Fibroblast of gingiva (primary cell): Measurements from ENCODE around the gene POLR3K.
"Not testable (repeated sequence)": the region's sequence is repeated elsewhere in the genome, so short reads cannot be mapped to it uniquely, and the experiment has no call there.

Experiments used
- DNase-seq: peaks from one replicate; pipeline ENCODE4 v3.0.0-alpha.2; 2011; ENCODE audit warnings: low read depth

Gene POLR3K

DNA sequence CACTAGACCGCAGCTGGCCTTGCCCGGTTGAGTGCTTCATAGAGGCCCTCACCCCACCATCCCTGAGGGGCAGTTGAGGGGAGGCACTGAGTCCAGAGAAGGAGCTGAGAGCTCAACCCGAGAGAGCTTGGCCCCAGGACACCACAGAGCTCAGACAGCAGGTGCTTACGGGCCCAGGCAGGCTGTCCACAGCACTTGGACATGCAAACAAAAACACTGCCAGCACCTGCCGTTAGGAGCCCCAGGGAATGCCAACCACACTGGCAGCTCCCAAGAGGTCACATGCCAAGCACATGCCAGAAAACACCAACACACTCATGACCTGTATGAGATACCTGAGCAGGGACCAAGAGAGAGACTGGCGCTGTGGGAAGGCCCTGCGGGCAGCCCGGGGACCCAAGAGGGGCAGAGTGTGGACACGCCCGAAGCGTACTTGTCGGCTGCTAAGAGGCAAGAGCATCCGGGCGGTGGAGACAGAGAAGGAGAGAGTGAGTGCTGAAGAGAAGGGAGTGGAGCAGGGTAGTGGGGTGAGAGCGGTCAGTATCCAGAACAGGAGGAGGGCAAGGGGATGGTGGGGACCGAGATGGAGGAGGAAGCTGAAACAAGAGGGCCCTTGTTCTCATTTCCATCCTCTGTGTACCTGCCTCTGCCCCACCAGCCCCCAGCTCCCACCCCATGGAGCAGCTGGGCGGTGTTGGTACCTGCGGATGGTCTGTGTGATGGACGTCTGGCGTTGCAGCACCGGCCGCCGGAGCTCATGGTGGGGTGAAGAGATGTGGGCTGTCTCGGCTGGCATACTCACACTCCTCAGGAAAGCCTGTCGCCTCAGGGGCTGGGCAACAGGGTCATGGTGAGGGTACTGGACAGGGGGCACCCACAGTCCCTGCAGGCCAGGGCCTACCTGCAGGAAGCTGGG lies 10.8 kb upstream of the POLR3K start:
- no peak for DNase-seq

DNA sequence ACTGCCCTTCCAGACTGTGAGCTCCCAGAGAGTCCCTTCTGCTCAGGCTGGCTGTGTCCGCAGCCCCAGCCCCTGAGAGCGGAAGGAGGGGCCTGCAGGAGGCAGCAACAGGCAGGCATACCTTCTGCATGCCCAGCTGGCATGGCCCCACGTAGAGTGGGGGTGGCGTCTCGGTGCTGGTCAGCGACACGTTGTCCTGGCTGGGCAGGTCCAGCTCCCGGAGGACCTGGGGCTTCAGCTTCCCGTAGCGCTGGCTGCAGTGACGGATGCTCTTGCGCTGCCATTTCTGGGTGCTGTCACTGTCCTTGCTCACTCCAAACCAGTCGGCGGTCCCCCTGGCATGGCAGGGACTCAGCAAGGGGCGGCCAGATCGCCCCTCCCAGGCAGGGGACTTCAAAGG lies 10.1 kb upstream of the POLR3K start:
- DNase-seq: no peak

DNA sequence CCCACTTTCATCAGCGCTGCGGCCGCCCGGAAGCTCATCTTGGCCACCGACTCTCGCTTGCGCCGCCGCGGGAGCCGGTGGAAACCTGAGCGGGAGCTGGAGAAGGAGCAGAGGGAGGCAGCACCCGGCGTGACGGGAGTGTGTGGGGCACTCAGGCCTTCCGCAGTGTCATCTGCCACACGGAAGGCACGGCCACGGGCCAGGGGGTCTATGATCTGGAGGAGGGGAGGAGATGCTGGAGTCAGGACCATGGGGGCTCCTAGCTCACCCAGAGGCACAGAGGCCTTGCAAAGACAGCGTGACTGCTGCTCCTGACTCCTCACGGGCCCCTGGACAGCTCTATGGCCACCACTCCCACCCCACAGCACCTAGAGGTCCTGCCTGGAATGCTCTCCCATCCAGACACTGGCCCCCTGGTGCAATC lies 9.6 kb upstream of the POLR3K start:
- no peak for DNase-seq

DNA sequence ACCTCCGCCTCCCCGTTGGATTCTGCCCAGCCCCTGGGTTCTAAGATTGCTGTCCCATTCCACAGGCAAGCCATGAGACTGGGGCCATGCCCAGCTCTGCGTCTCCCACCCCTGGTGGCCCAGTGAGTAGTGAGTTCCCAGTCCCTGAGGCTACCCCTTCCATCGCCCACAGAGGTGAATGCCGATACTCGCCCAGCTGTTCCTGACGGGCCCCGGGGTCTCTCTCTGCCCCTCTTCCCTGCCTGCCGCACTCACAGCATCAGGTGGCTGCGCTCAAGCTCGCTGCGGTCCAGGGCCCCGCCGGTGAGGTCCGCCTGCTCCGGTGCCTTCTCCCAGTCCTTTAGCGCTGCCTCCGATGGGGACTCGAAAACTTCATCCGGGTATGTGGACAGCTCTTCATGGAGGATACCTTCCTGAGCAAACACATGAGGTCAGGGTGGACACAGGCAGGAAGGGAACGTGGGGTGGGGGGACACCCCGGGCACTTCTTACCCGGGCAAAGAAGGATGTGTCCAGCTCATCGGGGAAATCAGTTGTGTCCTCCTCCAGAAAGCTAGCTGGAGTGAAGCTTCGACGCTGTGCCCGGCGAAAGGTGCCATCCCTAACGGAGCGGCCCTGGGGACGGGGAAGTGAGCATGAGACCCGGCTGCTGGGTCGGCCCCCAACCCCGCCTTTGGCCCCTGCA lies 9.0 kb upstream of the POLR3K start:
- DNase-seq: no peak

DNA sequence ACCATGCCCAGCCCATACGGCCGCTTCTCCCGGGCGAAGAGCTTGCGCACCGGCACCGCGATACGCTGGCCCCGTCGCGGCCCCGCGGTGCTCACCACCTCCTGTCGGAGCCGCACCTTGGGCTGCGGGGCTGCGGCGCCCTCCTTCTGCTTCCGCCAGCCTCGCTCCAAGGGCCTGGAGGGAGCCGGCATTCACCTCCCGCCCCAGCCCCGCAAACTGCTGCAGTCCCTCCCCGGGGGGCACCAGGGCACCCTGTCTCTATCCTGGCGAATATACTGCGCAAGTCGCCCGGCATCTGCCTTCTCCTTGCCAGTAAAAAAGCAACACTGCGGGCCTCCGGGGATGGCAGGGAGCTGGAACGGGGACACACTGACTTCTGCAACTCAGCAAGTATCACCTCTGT lies 8.5 kb upstream of the POLR3K start:
- DNase-seq: no peak

DNA sequence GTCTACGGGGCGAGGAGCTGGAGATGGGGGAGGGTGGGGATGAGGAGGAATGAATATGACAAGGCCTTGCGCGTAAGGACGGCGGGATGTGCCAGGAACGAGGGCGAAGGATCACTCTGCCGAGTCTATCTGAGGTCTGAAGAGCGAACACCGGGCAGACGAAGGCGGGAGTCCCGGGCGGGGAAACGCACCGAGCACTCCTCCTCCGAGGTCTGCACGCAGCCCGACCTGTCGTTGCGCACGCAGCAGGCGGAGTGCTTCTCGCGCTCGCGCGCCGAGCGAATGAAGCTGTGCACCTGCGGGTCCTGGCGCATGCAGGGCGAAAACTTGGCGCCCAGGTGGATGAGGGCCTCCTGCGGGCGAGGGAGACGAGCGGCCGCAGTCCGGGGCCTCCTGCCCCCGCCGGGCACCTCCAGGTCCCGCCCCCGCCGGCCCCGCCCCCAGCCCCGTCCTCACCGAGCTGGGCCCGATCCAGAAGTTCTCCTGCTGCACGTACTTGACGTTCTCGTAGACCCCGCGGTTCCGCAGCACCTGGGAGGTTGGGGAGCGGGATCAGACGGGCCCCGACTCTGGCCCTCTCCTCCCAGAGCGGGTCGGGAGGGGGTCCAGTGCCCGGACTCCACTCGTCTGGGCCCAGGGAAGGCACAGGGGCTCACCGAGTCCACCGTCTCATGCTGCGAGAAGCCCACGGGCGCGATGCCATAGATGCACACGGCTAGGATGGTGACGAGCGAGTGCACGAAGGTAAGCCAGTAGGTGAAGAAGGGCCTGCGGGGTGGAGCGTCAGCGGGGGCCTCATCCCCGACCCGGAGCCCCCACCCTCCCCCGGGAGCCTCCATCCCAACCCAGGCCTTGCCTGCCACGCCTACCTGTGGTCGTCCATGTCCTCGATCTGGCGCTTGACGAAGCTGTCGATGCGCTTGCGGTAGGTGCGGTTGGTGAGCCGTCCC lies 7.8 kb upstream of the POLR3K start:
- no peak for DNase-seq

DNA sequence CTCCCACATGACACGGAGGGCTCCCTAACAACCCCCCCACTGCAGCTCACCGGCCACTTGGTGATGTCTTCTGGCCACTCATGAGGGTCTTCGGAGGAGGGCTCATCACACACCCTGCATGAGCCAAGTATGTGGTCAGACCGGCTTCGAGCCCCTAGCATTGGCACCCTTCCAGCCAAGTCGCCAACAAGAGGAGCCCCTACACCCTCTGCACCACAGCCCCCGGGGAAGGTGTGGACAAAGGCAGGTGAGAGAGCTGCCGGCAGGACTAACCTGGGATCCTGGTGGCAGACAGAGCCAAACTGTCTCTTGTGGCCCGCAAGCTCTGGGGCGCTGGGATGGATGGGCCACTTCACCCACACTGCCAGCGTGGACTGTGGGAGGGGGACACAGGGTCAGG lies 6.8 kb upstream of the POLR3K start:
- DNase-seq: no peak

DNA sequence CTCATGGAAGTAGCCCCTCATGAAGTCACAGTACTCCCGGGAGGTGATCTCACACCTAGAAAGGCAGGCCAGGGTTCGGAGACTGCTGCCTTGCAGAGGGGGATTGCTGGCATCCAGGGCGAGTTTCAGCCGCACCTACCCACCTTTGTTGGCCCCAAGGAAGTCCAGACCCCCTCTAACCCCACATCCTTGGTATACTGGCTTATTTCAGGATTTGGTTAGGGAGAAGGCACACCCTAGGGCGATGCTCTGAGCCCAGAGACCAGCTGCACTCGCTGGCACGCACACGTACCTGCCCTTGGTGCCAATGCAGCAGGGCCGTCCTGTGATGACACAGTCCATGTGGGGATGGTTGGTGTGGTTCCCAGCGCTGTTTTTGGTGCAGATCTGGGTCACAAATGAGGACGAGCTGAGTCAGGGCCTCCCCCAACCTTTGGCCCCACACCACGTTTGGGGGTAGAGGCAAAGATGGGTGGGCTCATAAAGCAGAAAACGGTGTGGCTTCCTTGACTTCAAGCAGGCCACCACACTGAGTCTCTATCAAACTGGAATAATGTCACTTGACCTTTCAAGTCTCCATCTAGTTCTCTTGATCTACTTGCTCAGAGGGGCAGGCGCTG lies 6.1 kb upstream of the POLR3K start:
- DNase-seq: no peak

DNA sequence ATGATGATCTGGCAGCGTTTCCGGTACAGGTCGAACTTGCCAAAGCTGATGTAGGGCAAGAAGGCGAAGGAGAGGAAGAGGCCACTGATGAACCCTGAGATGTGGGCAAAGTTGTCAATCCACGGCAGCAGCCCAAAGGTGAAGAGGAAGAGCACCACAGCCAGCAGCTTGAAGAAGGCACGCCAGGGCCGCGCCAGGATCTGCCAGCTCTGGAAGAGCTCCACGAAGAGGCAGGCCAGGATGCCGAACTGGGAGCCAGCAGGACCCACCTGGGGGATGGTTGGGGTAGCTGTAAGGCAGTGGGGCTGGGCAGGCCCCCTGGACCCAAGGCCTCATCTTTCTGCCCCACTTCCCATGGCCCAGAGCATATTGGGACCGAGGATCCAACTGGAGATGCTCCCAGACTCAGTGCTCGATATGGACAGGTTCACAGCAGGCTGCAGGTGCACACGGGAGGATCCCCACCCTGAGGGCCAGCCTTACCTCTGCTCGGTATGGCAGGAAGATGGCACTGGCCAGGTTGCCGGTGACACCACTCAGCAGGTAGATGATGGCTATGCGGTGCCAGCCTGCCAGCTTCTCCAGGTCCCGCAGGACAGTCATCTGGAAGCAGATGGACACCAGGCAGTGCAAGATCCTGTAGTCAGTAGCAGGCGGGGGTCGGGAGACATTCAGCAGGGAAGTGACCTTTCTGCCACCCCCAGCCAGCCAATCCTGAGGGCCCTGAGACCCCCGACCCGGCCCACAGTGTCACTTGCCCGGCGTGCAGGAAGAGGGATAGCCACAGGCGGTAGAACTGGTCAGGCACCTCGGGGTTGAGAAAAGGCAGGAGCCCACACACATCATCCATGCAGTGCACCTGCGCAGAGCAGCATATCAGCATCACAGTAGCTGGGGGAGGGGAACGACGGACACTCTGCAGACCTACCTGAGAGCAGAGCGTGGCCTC lies 5.4 kb upstream of the POLR3K start:
- no peak for DNase-seq

DNA sequence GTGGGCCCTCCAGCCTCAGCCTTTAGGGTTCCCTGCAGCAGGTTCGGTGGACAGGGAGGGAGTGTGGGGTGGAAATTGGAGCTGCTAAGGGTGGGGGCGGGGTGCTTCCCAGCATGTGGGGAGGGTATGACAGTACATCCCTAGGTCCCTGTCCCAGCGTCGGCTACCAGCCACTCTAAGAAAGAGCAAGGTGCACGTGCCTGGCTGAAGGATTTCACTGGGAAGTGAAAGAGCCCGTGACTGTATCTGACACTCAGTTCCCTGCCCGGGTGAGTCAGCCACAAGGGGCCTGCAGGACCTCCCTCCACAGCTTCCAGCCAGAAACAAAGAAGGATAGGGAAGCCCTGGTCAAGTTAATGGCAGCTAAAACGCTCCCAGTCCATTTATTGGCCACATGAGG lies 4.3 kb upstream of the POLR3K start:
- DNase-seq: no peak

DNA sequence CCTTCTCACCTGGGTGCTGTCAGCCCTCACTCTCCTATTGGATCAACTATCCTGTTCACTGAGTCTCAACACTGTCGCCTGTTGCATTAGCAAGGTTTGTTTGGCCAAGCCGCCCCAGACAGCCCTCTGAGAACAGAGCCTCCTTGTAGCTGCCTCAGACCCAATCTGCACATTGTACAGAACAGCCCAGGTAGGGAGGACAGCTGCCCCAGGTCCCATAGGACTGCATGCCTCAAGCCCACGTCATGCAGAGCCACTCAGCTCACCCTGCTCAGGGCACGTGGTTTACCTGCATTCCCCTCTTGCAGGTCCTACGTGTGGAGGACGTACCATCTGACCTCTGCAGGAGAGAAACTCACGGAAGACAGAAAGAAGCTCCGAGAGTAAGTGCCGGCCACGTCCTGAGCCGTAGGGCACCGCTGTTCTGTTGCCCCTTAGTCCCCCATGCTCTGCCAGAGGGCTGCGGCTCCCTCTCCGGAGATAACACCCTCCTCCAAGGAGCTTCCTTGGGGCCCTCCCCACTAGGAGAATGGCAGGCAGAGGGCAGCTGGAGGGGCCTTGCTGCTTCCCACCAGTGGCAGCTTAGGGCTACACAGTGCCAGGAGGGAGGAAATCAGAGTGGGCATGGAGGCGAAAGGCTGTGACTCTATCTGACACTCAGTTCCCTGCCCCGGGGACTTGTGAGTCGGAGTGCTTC lies 3.0 kb upstream of the POLR3K start:
- no peak for DNase-seq

DNA sequence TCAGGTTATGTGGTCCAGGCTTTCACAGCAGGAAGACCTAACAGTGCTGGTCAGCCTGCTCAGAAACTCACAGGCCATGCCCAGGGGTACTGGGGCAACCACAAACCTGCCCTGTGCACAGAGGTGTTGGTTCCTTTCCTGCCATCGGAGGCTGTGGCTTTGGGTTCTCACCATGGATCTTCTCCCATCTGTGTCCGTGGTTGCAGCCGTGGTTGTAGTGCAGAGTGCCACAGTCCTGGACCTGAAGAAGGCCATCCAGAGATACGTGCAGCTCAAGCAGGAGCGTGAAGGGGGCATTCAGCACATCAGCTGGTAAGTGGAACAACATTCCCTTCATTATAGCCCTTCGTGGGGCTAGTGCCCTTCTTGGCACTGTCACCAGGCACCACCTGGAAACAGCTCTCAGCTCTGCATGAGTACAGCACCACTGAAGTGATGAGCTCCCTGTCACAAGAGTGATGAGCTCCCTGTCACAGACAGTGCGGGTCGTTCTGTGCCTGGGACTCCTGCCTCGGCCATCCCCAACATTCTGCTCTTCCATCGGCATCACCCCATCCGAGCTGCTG lies 2.2 kb upstream of the POLR3K start:
- no peak for DNase-seq

DNA sequence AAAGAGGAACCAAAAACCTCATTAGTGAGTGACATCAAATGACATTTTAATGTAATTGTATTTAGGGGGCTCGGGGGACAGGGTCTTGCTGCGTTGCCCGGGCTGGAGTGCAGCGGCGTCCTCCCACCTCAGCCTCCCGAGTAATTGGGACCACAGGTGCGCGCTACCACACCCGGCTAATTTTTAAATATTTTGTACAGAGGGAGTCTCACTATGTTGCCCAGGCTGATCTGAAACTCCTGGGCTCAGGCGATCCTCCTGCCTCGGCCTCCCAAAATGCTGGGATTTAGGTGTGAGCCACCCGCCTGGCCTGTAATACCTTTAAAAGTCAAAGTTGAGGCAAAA lies 801 bp upstream of the POLR3K start:
- no peak for DNase-seq

DNA sequence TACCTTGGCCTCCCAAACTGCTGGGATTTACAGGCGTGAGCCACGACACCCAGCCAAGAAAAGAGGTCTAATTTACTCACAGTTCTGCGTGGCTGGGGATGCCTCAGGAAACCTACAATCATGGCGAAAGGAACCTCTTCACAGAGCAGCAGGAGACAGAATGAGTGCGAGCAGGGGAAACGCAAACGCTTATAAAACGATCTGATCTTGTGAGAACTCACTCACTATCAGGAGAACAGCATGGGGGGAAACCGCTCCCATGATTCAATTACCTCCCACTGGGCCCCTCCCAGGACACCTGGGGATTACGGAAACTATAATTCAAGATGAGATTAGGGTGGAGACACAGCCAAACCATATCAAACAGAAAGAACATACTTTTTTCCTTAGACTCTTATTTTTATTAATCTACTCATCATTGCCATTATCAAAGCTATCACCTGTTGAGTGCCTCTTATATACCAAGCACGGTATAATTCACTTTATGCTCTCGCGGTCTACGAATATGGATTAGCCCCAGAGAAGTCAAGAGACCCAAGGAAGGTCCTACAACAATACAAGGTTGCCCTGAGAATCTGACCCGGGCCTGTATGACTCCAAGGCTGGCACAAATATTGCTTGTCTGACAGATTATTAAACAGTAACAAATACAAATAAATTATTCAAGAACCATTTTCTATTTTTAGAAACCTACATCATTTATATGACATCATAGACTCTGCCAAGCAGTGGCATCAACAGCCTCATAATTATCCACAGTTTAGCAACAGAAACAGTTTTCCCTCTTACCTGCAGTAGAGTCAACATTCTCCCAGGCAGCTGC lies 2.4 kb downstream of the POLR3K start:
- DNase-seq: no peak

DNA sequence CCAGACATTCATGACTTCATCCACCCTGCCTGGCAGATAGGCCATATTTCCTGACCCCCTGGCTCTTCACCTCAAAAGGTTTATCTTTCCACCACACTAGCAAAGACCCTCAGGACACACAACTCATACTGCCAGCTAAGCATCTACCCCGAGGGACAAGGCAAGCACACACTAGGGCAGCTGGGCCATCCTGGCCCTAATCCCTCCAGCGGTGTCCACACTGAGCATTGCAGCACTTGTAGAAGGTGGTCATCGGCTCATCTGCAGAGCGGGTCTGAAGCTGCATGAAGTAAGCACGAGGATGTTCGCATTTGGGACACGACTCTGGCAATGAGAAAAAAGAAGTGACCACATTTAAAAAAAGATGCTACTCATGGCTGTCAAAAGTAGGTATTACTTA lies 6.2 kb downstream of the POLR3K start:
- DNase-seq: no peak

DNA sequence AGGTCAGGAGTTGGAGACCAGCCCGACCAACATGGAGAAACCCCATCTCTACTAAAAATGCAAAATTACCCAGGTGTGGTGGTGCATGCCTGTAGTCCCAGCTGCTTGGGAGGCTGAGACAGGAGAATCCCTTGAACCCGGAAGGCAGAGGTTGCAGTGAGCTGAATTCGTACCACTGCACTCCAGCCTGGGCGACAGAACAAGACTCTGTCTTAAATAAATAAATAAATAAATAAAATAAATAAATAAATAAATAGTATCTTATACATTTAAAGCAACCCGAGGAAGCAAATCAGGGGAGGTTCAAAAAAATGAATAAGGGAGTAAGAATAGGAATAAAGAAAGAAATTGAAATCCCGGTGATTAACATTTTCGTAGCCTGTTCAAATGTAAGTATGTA lies 6.9 kb downstream of the POLR3K start:
- DNase-seq: not testable (repeated sequence)

DNA sequence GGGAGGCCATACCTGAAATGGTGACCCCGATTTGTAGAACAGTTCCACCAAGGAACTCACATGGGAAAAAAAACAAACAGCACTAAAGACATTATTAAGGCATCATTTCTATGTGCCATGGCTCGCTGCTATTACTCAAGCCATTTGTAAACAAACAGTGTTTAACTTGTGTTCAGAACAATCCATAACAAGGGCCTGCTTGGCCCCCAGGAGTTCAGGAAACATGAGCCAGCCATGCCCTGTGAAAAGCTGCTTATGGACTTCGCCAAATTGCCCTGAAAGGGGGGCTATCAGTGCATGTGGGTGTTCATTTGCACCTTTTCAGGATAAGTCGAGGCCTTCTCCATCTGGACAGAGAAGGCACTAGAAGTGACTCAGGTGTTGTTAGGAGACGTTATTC lies 8.0 kb downstream of the POLR3K start:
- DNase-seq: no peak

DNA sequence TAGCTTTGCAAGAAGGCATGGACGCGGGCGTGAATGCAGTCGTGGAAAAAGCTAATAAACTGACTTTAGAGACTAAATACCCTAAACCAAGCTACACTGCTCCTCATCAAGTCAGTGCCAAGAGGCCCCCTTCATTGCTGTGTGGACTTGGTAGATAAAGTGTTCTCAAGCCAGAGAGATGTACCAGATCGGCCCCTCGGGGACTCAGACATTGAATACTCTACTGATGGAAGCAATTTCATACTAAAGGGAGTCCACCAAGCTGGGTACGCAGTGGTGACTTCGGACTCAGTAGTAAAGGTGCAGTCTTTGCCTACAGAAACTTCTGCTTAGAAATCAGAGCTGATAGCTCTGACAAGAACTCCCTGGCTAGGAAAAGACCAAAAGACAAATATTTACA lies 8.8 kb downstream of the POLR3K start:
- DNase-seq: no peak

DNA sequence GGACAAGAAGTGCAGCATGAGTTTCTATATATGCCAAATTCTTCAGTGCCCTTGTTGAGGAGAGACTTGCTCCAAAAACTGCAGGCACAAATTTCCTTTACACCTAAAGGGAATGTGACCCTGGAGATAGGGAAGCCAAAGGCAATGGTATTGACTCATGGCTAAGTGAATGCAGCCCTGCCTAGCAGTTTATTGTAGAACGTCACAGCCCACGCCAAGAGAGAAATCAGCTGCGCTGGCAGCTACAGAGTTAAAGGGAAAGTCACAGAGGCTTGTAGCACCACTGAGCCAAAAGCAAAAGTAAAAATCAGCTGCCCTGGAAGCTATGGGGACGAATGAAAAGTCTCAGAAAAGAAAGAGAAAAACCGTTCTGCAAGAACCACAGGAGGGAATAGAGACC lies 10.1 kb downstream of the POLR3K start:
- no peak for DNase-seq
